Measurements from ENCODE around the gene RIMBP2. TPM values are rescaled to one million over a fixed set of nuclear protein-coding genes. Genes with fewer than 3 reads are reported as not detected.

Gene RIMBP2
- polyA plus RNA-seq, 1 donor from 2014 or later = 14.6 TPM

- H2AFZ ChIP-seq (ENCODE audit: low read depth, low read length) = no peak overlapping the region
- no peaks in the 10 kb centered on the region for H3F3A ChIP-seq (ENCODE audit: insufficient read depth, low read length, poor library complexity, severe bottlenecking)
- no peaks in the 10 kb centered on the region for H4K20me1 ChIP-seq (ENCODE audit: insufficient read depth)
- no peak overlapping the region for H3K4me3 ChIP-seq (ENCODE audit: low read length)
- H3K27me3 ChIP-seq (ENCODE audit: insufficient read depth, low read depth, low read length) = no peaks in the 10 kb centered on the region
- H3K9ac ChIP-seq (ENCODE audit: low read length) = no peak overlapping the region
- H3K9me2 ChIP-seq (ENCODE audit: insufficient read depth, low read length) = no peaks in the 10 kb centered on the region
- TF ChIP-seq EZH2 (IDR thresholded peaks at IDR 0.05; ENCODE audit: borderline replicate concordance, insufficient read depth, low read length, poor library complexity, severe bottlenecking) (no peak), TAF1 (IDR thresholded peaks at IDR 0.05; ENCODE audit: low read depth) (no peak), MXI1 (conservative IDR thresholded peaks at IDR 0.05; ENCODE audit: poor library complexity, severe bottlenecking) (no peak), SMC3 (conservative IDR thresholded peaks at IDR 0.05; ENCODE audit: poor library complexity) (no peak), POLR2AphosphoS5 (IDR thresholded peaks at IDR 0.05) (no peak), CTCF (IDR thresholded peaks at IDR 0.05; ENCODE audit: poor library complexity, severe bottlenecking) (no peak), RAD21 (conservative IDR thresholded peaks at IDR 0.05) (no peak), EP300 (conservative IDR thresholded peaks at IDR 0.05; ENCODE audit: poor library complexity, severe bottlenecking) (no peak)
- TF ChIP-seq, protein P1, sequence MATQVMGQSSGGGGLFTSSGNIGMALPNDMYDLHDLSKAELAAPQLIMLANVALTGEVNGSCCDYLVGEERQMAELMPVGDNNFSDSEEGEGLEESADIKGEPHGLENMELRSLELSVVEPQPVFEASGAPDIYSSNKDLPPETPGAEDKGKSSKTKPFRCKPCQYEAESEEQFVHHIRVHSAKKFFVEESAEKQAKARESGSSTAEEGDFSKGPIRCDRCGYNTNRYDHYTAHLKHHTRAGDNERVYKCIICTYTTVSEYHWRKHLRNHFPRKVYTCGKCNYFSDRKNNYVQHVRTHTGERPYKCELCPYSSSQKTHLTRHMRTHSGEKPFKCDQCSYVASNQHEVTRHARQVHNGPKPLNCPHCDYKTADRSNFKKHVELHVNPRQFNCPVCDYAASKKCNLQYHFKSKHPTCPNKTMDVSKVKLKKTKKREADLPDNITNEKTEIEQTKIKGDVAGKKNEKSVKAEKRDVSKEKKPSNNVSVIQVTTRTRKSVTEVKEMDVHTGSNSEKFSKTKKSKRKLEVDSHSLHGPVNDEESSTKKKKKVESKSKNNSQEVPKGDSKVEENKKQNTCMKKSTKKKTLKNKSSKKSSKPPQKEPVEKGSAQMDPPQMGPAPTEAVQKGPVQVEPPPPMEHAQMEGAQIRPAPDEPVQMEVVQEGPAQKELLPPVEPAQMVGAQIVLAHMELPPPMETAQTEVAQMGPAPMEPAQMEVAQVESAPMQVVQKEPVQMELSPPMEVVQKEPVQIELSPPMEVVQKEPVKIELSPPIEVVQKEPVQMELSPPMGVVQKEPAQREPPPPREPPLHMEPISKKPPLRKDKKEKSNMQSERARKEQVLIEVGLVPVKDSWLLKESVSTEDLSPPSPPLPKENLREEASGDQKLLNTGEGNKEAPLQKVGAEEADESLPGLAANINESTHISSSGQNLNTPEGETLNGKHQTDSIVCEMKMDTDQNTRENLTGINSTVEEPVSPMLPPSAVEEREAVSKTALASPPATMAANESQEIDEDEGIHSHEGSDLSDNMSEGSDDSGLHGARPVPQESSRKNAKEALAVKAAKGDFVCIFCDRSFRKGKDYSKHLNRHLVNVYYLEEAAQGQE (IDR thresholded peaks at IDR 0.05; ENCODE audit: borderline replicate concordance) = no peak
- H3K4me2 ChIP-seq (ENCODE audit: low read length) = no peak overlapping the region
- H3K9me3 ChIP-seq (ENCODE audit: low read length) = no peaks in the 10 kb centered on the region
- no peaks in the 10 kb centered on the region for H3K36me3 ChIP-seq (ENCODE audit: insufficient read depth, low read length)
- no peak overlapping the region for H3K27ac ChIP-seq (ENCODE audit: low read length)
- no peaks in the 10 kb centered on the region for H3K79me2 ChIP-seq (replicated peaks; ENCODE audit: insufficient read depth, low read length)
Observed at GRCh38 chr12:130581782-130582181, 134.3 kb downstream of the RIMBP2 start.

GRCh38 chr12:130579231-130579630 is 136.9 kb downstream of the RIMBP2 start:
- no peaks in the 10 kb centered on the region for H3K9me2 ChIP-seq (ENCODE audit: insufficient read depth, low read length)
- H3K4me3 ChIP-seq (ENCODE audit: low read length) = no peak overlapping the region
- no peak for TF ChIP-seq POLR2AphosphoS5 (IDR thresholded peaks at IDR 0.05)
- no peak for TF ChIP-seq RAD21 (conservative IDR thresholded peaks at IDR 0.05)
- TF ChIP-seq MXI1 (conservative IDR thresholded peaks at IDR 0.05; ENCODE audit: poor library complexity, severe bottlenecking) = no peak
- TF ChIP-seq SMC3 (conservative IDR thresholded peaks at IDR 0.05; ENCODE audit: poor library complexity) = no peak
- TF ChIP-seq EZH2 (IDR thresholded peaks at IDR 0.05; ENCODE audit: borderline replicate concordance, insufficient read depth, low read length, poor library complexity, severe bottlenecking) = no peak
- no peak for TF ChIP-seq EP300 (conservative IDR thresholded peaks at IDR 0.05; ENCODE audit: poor library complexity, severe bottlenecking)
- no peak for TF ChIP-seq CTCF (IDR thresholded peaks at IDR 0.05; ENCODE audit: poor library complexity, severe bottlenecking)
- TF ChIP-seq TAF1 (IDR thresholded peaks at IDR 0.05; ENCODE audit: low read depth) = no peak
- TF ChIP-seq, protein P1 (IDR thresholded peaks at IDR 0.05; ENCODE audit: borderline replicate concordance) = no peak
- no peak overlapping the region for H3K27ac ChIP-seq (ENCODE audit: low read length)
- no peak overlapping the region for H3K9ac ChIP-seq (ENCODE audit: low read length)
- no peak overlapping the region for H3K4me2 ChIP-seq (ENCODE audit: low read length)
- H3K27me3 ChIP-seq (ENCODE audit: insufficient read depth, low read depth, low read length) = no peaks in the 10 kb centered on the region
- H4K20me1 ChIP-seq (ENCODE audit: insufficient read depth) = no peaks in the 10 kb centered on the region
- no peaks in the 10 kb centered on the region for H3K79me2 ChIP-seq (replicated peaks; ENCODE audit: insufficient read depth, low read length)
- no peaks in the 10 kb centered on the region for H3K36me3 ChIP-seq (ENCODE audit: insufficient read depth, low read length)
- no peak overlapping the region for H2AFZ ChIP-seq (ENCODE audit: low read depth, low read length)
- no peaks in the 10 kb centered on the region for H3K9me3 ChIP-seq (ENCODE audit: low read length)
- no peaks in the 10 kb centered on the region for H3F3A ChIP-seq (ENCODE audit: insufficient read depth, low read length, poor library complexity, severe bottlenecking)

Measured in neural cell (in vitro differentiated cells).